ENCODE results near the gene SBK2.
"Not testable (repeated sequence)": the region's sequence is repeated elsewhere in the genome, so short reads cannot be mapped to it uniquely, and the experiment has no call there.

Gene SBK2

DNA sequence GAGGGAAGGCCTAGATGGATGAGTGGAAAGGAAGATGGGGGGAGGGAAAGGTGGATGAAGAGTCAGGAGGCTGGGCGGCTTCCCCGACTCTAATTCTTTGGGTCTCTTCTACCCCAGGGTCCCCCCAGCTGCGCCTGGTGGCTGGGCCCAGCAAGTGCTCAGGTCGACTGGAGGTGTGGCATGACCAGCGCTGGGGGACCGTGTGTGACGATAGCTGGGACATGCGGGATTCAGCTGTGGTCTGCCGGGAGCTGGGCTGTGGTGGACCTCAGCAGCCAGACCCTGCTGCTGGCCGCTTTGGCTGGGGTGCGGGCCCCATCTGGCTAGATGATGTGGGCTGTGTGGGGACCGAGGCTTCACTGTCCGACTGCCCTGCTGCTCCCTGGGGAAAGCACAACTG, 39.2 kb downstream of the SBK2 start:
- no peak for DNase-seq

DNA sequence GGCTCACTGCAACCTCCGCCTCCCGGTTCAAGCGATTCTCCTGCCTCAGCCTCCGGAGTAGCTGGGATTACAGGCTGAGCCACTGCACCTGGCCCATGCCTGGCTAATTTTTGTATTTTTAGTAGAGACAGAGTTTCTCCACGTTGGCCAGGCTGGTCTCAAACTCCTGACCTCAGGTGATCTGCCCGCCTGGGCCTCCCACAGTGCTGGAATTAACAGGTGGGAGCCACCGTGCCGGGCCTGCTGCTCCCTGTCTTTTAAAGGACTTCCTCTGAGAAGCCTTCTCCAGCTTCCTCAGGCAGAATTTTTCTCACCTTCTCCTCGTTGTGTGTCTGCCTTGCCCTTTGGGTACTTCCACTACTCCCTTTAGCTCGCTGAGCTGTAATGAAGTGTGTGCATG, 40.1 kb downstream of the SBK2 start:
- DNase-seq = not testable (repeated sequence)

DNA sequence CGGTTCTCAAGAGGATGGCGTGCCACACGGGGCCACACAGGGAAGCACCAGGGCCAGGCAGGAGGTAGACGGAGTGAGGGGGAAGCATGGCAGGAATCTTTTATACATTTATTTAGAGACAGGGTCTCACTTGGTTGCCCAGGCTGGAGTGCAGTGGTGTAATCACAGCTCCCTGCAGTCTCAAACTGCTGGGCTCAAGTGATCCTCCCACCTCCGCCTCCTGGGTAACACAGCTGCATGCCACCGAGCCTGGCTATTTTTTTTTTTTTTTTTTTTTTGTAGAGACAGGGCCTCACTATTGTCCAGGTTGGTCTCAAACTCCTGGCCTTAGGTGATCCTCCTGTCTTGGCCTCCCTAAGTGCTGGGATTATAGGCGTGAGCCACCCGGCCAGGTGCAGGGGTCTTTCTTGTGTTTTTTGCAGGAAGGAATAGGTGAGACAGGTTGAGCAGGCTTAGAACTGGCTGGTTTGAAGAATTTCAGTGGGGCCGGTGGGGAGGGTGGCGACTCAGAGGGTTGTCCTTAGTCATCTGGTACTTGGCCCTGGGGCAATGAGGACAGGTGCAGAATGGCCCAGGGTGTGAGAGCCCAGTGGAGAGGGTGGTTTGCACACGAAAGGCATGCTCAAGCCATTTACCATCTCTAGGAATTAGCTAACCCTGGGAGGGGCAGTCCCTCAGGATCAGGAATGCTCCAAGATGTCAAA, 41.1 kb downstream of the SBK2 start:
- no peak for DNase-seq

DNA sequence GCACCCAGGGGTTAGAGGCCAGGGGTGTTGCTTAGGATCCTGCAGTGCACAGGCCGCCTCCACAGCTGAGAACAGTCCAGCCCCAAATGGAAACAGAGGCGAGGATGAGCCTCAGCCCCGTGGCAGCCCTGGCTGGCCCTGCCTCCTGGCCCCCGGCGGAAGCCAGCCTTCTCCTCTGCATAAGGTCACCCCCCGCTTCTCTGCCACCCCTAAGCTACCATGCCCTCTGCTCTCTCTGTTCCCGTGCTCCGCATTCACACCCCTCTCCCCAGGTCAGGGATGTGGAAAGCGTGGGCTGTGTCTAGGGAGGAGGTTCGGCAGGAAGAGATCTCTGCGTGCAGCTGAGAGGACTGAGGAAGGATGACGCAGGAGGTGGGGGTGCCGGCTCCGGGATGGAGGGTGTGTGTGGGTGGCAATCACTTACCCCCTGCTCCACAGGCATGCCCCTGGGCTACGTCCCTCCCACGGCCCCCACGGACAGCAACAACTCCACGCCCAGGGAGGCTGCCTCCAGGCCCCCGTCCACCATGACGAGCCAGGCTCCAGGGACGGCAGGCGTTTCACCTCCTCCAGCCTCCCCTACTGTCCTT, 42.7 kb downstream of the SBK2 start:
- DNase-seq = no peak

DNA sequence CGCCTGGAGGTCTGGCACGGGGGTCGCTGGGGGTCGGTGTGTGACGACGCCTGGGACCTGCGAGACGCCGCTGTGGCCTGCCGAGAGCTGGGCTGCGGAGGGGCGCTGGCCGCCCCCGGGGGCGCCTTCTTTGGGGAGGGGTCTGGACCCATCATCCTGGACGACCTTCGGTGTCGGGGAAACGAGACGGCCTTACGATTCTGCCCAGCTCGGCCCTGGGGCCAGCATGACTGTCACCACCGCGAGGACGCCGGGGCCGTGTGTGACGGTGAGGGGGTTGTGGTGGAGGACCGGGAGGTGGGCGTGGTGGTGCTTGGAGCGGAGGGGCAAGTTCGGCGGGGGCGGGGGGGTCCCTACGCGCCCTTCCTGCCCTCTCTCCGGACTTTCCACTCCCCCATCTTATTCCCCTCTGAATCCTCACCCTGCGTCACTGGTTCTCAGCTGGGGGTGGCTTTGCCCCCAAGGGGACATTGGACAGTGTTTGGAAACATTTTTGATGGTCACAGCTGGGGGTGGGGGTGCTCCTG, 43.2 kb downstream of the SBK2 start:
- no peak for DNase-seq

DNA sequence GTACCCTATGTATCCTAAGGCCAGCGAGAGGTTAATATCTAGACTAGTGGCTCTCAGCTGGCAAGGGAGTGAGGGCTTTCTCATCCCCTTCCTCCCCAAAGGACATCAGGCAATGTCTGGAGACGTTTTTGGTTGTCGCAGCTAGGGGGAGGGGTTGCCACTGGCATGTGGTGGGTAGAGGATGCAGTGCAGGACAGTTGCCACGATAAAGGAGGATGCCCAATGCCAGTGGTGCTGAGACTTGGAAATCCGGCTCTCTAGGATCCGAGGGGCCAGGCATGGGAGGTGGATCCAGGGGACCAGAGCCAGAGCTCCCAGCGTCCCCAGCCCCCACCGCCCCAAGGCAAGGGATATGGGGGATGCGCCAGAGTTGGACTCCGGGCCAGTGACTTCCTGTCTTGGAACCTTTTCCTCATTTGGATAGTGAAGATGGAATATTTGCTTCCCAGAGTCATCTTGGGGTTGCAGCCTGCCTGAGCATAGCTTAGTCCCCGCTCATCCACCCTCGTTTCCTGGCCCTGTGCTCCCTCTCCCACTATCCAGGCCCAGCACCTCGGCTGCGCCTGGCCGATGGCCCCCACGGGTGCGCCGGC, 43.8 kb downstream of the SBK2 start:
- DNase-seq = no peak

DNA sequence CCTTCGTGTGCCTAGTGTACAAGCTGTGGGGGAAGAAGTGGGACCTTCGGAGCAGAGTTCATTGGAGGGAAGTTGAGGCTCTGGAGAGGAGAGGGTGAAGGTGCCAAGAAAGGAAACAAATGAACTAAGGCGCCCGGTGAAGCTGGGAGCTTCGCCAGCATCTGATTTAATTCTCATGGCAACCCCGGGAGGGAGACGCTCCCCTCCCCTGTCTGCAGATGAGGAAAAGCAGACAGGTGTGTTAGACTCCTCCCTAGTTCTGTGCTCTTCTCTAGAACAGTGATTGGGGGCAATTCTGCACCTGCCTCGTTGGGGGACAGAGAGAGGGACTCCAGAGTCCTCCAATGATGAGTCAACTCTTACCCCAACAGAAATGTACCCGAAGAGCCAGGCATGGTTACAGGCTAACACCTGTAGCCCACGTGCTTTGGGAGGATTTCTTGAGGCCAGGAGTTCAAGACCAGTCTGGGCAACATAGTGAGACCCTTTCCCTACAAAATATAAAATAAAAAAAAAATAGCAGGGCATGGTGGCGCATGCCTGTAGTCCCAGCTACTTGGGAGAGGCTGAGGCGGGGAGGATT, 44.5 kb downstream of the SBK2 start:
- no peak for DNase-seq

DNA sequence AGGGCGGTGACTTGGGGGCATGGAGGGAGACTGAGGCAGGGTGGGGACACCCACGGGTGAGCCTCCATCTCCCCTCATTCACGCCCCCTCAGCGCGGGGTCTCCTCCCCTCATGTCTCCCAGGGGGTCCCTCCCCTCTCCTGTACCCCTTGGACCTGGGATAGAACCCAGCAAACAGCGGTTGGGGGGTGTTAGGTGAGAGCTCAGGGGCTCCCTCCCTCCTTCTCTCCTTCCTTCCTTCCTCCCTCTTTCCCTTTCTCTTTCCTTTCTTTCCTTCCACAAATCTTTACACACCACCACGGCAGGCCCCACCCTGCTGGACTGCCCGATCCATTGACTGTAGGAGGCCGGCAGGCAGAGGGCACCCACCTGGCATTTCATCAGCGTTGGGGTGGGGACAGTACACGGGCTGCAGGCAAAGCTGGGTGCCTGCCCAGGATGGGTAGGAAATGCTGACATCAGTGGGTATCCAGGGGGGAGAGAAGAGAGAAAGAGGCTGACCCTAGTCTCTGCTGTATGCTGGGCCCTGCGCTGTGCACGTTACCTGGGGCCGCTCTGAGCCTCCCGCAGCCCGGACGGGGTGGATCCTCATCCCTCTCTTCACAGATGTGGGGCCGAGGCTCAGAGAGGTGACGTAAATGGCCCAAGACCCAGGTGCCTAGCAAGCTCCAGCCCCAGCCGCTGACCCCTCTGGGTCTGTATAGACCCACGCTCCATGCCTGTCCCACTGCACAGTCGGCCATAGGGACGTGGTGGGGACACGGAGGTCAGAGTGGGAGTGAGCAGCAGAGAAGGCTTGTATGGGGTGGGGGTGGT, 45.2 kb downstream of the SBK2 start:
- DNase-seq = no peak

DNA sequence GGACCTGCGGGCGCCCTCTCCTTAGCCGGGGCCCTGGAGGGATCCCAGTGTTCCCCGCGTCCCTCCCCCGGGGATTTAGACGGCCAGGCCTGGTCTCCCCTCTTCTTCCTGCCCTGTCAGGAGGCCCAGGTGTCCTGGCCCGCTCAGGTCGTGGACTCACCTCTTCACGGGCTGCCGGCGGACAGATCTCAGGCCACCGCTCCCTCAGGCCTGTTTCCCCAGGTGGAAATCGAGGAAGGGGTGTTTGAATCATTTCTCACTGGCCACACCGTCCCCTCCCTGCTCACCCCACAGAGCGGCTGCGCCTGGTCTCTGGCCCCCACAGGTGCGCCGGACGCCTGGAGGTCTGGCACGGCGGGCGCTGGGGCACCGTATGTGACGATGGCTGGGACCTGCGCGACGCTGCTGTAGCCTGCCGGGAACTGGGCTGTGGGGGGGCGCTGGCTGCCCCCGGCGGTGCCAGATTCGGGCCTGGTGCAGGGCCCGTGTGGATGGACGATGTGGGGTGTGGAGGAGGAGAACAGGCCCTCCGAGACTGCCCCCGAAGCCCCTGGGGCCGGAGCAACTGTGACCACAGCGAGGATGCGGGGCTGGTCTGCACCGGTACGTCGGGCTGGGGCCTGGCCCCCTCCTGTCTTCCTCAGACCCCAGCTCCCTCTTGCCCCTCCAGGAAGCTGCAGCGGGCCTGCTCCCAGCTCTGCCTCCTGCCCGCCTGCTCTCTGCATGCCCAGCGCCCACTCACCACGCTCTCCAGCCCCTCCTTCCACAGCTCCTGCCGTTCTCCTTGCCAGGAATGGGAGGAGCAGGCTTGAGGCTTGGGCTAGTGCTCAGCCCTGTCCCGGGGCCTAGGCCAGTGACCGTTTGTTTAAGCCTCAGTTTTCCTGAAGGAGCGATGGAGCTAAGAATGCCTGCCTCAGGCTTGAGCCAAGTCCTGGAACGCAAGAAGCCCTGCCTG, 46.2 kb downstream of the SBK2 start:
- no peak for DNase-seq

DNA sequence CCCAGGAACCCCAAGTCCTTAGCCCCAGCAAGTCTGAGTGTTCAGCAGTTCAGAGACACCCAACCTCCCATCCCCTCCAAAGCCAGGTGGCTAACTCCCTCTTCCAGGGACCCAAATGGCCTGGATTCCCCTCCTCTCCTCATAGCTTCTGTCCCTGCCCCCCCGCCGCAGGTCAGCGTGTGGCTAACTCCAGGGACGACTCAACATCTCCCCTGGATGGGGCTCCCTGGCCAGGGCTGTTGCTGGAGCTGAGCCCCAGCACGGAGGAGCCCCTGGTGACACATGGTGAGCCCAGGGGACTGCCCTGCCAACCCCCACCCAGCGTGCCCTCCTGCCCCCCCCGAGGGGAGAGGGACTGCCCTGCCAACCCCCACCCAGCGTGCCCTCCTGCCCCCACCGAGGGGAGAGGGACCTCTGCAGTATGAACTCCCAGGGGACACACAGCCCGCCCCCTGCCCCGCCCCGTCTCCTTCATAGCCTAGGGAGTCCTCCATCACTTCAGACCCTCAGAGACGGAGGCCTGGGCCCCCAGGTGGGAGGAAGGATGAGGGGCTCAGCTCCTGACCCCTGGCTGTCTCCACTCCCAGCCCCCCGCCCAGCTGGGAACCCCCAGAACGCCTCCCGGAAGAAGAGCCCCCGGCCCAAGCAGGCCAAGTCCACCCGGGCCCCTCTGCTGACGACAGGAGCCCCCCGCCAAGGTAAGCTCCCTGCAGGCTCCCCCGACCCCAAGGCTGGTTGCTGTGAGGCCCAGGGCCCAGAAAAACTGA, 47.0 kb downstream of the SBK2 start:
- peak; percentile 33 for DNase-seq

DNA sequence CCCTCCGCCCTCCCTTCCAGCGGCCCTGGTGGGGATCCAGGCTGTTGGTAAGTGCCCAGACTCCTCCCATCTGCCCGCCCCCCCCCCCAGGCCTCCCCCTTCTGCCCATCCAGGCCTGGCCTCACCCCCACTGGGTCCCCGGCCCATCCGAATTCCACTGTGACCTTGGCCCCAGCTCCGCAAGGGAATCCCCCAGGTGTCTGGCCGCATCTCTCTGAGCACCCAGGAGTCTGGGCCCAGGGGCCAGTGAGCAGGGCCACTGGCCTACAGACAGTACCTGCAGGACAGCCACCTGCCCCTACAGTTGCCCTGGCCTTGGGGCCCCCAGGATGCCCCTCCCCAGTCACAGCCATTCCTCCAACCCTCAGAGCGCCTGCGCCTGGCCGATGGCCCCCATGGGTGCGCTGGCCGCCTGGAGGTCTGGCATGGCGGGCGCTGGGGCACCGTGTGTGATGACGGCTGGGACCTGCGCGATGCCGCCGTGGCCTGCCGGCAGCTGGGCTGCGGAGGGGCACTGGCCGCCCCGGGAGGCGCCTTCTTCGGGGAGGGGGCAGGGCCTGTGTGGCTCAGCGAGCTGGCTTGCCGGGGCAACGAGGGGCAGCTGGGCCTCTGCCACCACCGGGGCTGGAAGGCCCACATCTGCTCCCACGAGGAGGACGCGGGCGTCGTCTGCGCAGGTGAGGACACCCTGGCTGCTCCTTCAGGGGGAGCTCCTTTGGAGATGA, 47.8 kb downstream of the SBK2 start:
- DNase-seq = peak; percentile 51

DNA sequence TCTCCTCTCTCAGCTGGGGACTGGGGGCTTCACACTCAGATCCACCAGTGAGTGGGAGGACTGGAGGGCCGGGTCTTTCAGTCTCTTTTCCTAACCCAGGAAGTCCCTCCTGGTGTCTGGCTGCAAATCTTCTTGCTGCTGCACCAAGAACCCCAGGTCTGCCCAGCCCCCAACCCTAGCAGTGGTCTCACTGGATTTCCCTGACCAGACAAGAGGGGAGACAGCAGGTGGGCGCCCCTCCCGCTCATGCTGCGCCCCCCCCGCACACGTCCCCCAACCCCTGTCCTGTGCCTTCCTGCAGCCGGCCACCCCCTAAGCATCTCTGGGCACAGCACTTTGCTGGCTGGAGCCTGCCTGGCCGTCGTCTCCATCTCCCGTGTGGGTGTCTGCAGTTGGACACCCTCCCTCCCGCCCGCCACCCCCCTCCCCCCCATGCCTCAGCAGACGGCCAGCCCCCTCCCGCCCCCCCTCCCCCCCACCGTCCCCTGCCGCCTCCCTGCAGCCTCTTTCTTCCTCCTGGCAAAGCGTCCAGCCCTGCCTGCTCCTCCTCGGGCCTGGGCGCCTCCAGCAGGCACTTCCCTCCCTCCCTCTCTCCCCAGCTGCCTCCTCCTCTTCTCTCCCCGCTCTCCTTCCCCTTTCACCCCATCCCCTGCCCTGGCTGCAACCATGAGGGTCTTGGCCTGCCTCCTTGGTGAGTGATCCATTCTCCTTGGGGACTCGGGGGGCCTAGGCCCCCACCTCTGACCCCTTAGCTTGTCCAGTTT, 48.8 kb downstream of the SBK2 start, which contains the start of gene SSC5D:
Gene SSC5D, plus strand, starts transcription at position 513 of the 764 bp plus-strand sequence. Its CDS starts 154 bp downstream, at position 667.
- DNase-seq = no peak

DNA sequence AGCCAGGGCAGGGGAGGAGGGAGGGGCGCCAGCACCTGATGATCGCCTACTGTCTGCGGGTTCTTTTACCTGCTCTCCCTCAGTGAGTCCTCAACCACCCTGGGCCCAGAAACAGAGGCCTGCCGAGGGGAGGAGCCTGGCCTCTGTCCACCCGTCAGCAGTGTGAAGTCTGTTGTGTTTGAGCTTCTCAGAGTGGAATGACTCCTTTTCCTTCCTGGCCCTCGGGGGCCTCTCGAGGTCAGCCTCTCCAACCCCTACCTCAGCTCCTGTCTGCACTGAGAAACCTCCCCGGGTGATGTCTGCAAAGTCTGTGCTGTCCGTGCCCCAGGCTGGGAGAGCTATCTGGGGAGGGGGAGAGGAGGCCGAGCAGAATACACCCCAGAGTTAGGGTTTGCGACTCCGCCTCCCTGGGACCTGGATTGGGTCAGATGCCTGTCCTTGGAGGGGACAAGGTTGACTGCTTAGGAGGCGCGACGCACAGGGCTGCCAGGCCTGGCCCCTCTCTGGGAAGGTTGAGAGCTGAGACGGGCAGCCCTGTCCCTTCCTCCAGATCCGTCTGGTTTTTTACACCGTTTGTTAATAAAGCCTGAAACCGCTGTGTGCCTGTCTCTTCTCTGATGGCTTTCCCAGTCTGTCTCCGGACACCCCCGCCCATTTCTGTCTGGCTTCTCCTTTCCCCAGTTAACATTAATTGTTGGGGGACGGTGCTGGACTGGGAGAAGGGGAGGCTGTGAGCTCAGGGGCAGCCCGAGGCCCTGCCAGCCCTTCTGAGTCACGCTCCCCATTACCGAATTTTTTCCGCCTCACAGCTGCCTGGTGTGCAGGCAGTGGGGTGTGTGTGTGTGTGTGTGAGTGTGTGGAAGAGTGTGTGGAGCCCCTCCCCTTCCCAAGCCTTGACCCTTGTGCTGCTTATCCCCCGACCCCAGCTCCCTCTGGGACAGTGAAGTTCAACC, 49.7 kb downstream of the SBK2 start:
- peak; percentile 74 for DNase-seq

DNA sequence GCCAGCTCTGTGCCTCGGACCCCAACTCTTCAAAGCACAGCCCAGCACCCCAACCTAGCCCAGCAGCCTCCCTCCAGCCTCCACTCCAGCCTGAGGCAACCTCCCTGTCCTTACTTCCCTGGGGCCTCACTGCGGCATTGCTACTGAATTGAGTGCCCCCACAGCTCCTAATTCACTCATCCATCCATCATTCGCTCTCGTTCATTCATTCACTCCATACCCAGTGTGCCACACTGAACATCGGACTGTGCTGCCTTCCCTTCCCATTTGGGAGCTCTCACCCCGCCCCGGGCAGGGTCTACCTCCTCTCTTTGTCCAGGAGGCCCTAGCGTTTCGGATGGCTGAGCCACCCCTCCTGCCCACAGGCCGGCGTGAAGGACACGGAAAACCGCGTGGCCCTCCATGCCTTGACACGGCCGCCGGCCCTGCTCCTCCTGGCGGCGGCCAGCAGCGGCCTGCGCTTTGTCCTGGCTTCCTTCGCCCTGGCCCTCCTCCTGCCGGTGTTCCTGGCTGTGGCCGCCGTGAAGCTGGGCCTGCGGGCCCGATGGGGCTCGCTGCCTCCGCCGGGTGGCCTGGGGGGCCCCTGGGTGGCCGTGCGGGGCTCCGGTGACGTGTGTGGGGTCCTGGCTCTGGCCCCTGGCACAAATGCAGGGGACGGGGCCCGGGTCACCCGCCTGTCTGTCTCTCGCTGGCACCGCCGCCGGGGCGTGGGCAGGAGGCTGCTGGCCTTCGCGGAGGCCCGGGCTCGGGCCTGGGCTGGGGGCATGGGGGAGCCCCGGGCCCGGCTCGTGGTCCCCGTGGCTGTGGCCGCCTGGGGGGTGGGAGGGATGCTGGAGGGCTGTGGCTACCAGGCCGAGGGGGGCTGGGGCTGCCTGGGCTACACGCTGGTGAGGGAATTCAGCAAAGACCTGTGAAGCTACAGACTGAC, 50.6 kb downstream of the SBK2 start:
- no peak for DNase-seq

DNA sequence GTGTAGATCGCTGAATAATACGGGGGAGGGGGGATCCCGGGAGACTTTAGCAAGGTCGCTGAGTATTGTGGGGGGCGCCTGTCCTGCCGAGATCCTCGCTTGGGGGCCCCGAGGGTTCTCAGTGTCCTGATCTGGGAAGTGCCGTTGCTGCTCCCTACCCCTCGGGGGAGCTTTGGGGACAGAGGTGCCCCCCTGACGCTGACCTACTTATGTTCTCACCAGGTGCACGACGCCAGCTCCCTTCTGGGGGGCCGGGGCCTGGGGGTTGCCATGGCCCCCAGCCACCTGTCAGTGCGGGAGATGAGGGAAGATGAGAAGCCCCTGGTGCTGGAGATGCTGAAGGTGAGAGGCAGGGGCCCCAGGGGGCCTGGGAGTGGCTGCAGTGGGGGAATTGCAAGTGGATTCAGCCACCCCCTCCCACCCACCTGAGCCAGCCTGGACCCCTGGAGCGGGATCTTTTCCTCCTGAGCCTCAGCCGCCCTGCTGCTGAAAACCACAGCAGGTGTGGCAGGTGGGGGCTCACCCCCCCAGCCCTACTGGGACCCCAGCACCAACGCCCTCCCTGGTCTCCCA, 51.4 kb downstream of the SBK2 start:
- DNase-seq = peak; percentile 65

DNA sequence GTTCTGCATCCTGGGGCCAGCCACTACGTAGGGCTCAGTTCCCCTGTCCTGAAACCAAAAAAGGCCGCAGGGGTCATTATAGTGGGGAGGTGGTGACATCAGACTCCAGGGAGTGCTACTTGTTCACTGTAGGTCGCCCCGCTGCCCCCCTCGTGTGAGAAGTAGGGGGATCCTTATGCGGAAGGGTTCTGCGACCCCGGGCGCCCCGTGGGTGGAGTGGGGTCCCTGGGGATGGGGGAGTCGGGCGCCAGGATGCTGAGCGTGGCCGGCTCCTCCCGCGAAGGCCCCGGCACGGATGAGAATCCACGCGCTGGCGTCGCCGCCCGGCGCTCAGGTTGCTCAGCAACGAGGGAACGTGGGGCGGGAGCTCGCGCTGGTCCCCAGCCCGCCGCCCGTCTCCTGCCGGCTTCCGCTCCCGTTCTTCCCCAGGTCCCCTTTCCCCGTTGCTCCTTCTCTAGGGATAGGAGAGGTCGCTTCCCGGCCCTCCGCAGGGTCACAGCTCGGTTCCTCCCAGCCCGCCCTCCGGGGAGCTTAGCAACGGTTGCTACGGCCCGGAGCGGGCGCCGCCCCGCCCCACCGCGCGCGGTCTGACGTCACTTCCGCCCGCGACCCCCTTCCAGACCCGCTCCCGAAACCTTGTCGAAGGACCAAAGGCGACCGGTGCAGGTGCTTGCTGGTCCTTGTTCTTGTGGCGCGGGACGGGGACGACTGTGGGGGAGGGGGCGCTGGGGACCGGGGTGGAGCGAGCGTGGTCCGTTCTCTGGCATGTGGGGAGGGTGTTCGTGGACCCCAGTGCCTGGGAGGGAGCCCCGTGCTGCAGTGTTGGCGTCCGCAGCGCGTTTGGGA, 52.1 kb downstream of the SBK2 start, which contains the start of gene NAT14:
Gene NAT14, plus strand, starts transcription at position 596 of the 846 bp plus-strand sequence. CDS start 521 bp downstream, outside the sequence.
- DNase-seq = peak; percentile 94
